Upper lobe of left lung (tissue), 4 donors: Measurements from ENCODE around the gene TRMO.

ENCODE experiments used
- EP300 ChIP-seq, 4 donors: sonication (generic); formaldehyde crosslinking; IDR thresholded peaks; one replicate each; pipeline ENCODE4 v1.5.1; 2017; ENCODE audit warnings: antibody characterized with exemption in 4 of 4, control low read depth in 2 of 4
- POLR2A ChIP-seq, 4 donors: fragments of 450-650 bp; IDR thresholded peaks; one replicate each; pipeline ENCODE4 v1.5.1; 2016 to 2017; ENCODE audit warnings: antibody characterized with exemption in 4 of 4, mild to moderate bottlenecking in 2 of 4
- TF ChIP-seq, protein P1 (sequence below), 6 experiments: fragments of 450-650 bp in 4 of 6; fragments of 200-600 bp in 2 of 6; sonication (generic) in 2 of 6; IDR thresholded peaks; one replicate each; pipeline ENCODE4 v1.5.1; 2016 to 2019; ENCODE audit warnings: antibody characterized with exemption in 6 of 6

DNA sequence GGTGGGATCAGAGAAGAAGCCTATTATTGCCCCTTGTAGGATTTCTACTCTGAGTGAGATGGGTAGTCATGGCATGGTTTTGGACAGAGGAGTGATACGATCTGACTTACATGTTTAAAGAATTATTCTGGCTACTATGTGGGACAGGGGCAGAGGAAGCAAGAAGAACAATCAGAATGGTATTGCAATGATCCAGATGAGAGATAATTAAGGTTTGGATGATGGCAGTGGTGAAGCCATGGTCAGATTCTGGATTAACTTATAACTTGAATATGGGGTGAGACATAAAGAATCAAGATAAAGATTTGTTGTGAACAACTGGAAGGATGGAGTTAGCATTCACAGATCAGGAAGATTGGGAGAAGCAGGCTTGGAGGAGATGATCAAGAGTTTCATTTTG, 19.0 kb upstream of the TRMO start:
- TF ChIP-seq, protein P1, sequence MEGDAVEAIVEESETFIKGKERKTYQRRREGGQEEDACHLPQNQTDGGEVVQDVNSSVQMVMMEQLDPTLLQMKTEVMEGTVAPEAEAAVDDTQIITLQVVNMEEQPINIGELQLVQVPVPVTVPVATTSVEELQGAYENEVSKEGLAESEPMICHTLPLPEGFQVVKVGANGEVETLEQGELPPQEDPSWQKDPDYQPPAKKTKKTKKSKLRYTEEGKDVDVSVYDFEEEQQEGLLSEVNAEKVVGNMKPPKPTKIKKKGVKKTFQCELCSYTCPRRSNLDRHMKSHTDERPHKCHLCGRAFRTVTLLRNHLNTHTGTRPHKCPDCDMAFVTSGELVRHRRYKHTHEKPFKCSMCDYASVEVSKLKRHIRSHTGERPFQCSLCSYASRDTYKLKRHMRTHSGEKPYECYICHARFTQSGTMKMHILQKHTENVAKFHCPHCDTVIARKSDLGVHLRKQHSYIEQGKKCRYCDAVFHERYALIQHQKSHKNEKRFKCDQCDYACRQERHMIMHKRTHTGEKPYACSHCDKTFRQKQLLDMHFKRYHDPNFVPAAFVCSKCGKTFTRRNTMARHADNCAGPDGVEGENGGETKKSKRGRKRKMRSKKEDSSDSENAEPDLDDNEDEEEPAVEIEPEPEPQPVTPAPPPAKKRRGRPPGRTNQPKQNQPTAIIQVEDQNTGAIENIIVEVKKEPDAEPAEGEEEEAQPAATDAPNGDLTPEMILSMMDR (IDR thresholded peaks at IDR 0.05): no peak
- TF ChIP-seq POLR2A (IDR thresholded peaks at IDR 0.05): no peak
- TF ChIP-seq EP300 (IDR thresholded peaks at IDR 0.05): no peak
